HepG2 (cell line): ENCODE measurements around the gene DIS3L2. TPM values are rescaled to one million over a fixed set of nuclear protein-coding genes. Genes with fewer than 3 reads are reported as not detected.

ENCODE experiments used
- CBFB ChIP-seq: sonication (generic); formaldehyde crosslinking; IDR thresholded peaks from 2 replicates; pipeline ENCODE4 v1.4.0; 2020; ENCODE audit warnings: missing genetic modification reagents
- EHMT2 ChIP-seq: fragments of 200-600 bp; sonication (generic); IDR thresholded peaks from 2 replicates; pipeline ENCODE4 v1.7.0; 2017; ENCODE audit warnings: antibody characterized with exemption, low read depth, low read length, borderline replicate concordance
- FIP1L1 ChIP-seq: fragments of 200-400 bp; formaldehyde crosslinking; IDR thresholded peaks from 2 replicates; pipeline ENCODE4 v1.6.1; 2018; ENCODE audit warnings: low read depth, mild to moderate bottlenecking, low read length, moderate library complexity, borderline replicate concordance; ENCODE audit not compliant: insufficient read depth
- FOXM1 ChIP-seq: sonication (generic); formaldehyde crosslinking; IDR thresholded peaks from 2 replicates; pipeline ENCODE4 v1.5.0; 2020; ENCODE audit warnings: missing genetic modification reagents
- FOXO1 ChIP-seq: sonication (generic); formaldehyde crosslinking; IDR thresholded peaks from 2 replicates; pipeline ENCODE4 v1.4.0; 2020; ENCODE audit warnings: missing genetic modification reagents
- HDAC1 ChIP-seq: sonication (generic); formaldehyde crosslinking; IDR thresholded peaks from 2 replicates; pipeline ENCODE4 v1.5.1; 2020; ENCODE audit warnings: mild to moderate bottlenecking, missing genetic modification reagents
- HNRNPK ChIP-seq: fragments of 200-400 bp; formaldehyde crosslinking; IDR thresholded peaks from 2 replicates; pipeline ENCODE4 v1.6.1; 2018; ENCODE audit warnings: low read length, low read depth, moderate library complexity, mild to moderate bottlenecking; ENCODE audit not compliant: poor library complexity, severe bottlenecking
- KDM2A ChIP-seq: sonication (generic); formaldehyde crosslinking; IDR thresholded peaks from 2 replicates; pipeline ENCODE4 v1.4.0; 2020; ENCODE audit warnings: low read depth, missing genetic modification reagents, borderline replicate concordance
- KLF6 ChIP-seq: IDR thresholded peaks from 2 replicates; pipeline ENCODE4 v1.8.0; 2016; ENCODE audit warnings: missing biosample characterization, missing genetic modification reagents
- ONECUT2 ChIP-seq: sonication (generic); formaldehyde crosslinking; IDR thresholded peaks from 2 replicates; pipeline ENCODE4 v1.4.0; 2020; ENCODE audit warnings: missing genetic modification reagents
- TBX3 ChIP-seq: fragments of 450-650 bp; IDR thresholded peaks from 2 replicates; pipeline ENCODE4 v1.6.1; 2017; ENCODE audit warnings: antibody characterized with exemption, mild to moderate bottlenecking, inconsistent platforms, borderline replicate concordance
- ZNF572 ChIP-seq: sonication (generic); formaldehyde crosslinking; IDR thresholded peaks from 2 replicates; pipeline ENCODE4 v1.5.1; 2020; ENCODE audit warnings: mild to moderate bottlenecking, missing genetic modification reagents
- ZNF607 ChIP-seq: sonication (generic); formaldehyde crosslinking; IDR thresholded peaks from 2 replicates; pipeline ENCODE4 v1.5.1; 2020; ENCODE audit warnings: missing genetic modification reagents, mild to moderate bottlenecking, borderline replicate concordance
- ZNF790 ChIP-seq: sonication (generic); formaldehyde crosslinking; IDR thresholded peaks from 2 replicates; pipeline ENCODE4 v1.8.0; 2022; ENCODE audit warnings: missing genetic modification reagents, mild to moderate bottlenecking, borderline replicate concordance
- ZNF816 ChIP-seq: sonication (generic); formaldehyde crosslinking; IDR thresholded peaks from 2 replicates; pipeline ENCODE4 v1.8.0; 2022; ENCODE audit warnings: missing genetic modification reagents, mild to moderate bottlenecking, borderline replicate concordance
- ZNF83 ChIP-seq: sonication (generic); formaldehyde crosslinking; IDR thresholded peaks from 2 replicates; pipeline ENCODE4 v1.4.0; 2020; ENCODE audit warnings: missing genetic modification reagents, mild to moderate bottlenecking, borderline replicate concordance
- ZNF878 ChIP-seq: sonication (generic); formaldehyde crosslinking; IDR thresholded peaks from 2 replicates; pipeline ENCODE4 v1.8.1; 2023; ENCODE audit warnings: mild to moderate bottlenecking, missing genetic modification reagents, moderate library complexity
- polyA plus RNA-seq, 8 experiments: library from polyadenylated mRNA; depleted of rRNA in 3 of 8; stranded (reverse) in 7 of 8; unstranded in 1 of 8; fragments of >200 nt; fragmentation: Illumina TruSeq in 4 of 8; extraction: Trizol in 4 of 8; gene quantifications; 2 replicates each; pipeline versions ENCODE4 v1.2.1 to v1.2.3, GENCODE V29; 2011 to 2016; ENCODE audit warnings: low read depth in 4 of 8, missing spikeins in 1 of 8, mixed read lengths in 1 of 8; ENCODE audit not compliant: insufficient read depth in 1 of 8
- total RNA-seq, 5 experiments: library from RNA; depleted of rRNA; stranded (reverse); fragments of >200 nt; fragmentation: Illumina TruSeq; extraction: Trizol; gene quantifications; 2 replicates each; pipeline ENCODE4 v1.2.3, GENCODE V29; 2016; ENCODE audit warnings: low read depth in 1 of 5
- TF ChIP-seq, protein P1 (sequence below): sonication (generic); formaldehyde crosslinking; conservative IDR thresholded peaks from 2 replicates; pipeline ENCODE4 v1.4.0; 2020; ENCODE audit warnings: missing genetic modification reagents
- TF ChIP-seq, protein P2 (sequence below): sonication (generic); formaldehyde crosslinking; IDR thresholded peaks from 2 replicates; pipeline ENCODE4 v1.8.1; 2023; ENCODE audit warnings: mild to moderate bottlenecking, moderate library complexity, missing genetic modification reagents
- TF ChIP-seq, protein P3 (sequence below): sonication (generic); formaldehyde crosslinking; conservative IDR thresholded peaks from 2 replicates; pipeline ENCODE4 v1.8.0; 2022; ENCODE audit warnings: low read depth, missing genetic modification reagents
- TF ChIP-seq, protein P4 (sequence below): sonication (generic); formaldehyde crosslinking; IDR thresholded peaks from 2 replicates; pipeline ENCODE4 v1.4.0; 2020; ENCODE audit warnings: missing genetic modification reagents
- TF ChIP-seq, protein P5 (sequence below): IDR thresholded peaks from 2 replicates; pipeline ENCODE4 v1.6.1; 2018; ENCODE audit warnings: missing genetic modification reagents

DIS3L2 gene
- total and polyA plus RNA-seq, 2 of the 13 experiments (the other 11 are each of a cell fraction or from before 2014, with no cell fraction given): 7.0 to 23.9 TPM

DNA sequence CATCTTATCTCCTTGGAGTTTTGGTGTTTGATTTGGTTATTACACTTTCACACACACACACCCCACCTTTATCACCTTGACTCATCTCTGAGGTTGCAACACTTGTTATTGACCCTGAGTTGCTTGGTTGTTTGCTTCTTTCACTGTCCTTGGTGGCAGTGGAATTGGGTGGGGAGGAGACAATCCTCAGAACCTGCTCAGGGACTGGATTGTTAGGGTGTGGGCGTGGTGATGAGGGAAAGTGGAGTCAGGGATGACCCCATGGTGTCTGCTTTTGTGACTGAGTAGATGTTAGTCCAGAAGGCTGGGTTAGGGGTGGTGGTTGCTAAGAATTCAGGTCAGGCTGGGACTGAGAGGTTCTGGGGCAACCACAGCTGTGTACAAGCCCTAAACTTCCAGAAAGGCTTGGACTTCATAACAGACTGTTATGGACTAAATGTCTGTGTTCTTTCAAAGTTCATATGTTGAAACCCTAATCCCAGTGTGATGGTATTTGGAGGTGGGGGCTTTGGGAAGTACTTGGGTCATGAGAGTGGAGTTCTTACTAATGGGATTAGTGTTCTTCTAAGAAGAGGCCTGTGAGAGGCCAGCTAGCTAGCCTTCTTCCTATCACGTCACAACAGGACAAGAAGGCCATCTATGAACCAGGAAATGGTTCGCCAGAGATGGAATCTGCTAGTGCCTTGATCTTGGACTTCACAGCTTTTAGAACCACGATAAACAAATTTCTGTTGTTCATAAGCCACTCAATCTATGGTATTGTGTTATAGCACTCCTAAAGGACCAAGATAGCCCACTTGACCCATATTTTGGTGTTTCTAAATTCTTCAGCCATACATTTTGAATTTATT is 3.4 kb upstream of the DIS3L2 start (continued):
- TF ChIP-seq ZNF816 (CRISPR knock-in tag) (no peak), ZNF83 (no peak), FIP1L1 (no peak), ZNF607 (no peak), HDAC1 (CRISPR knock-in tag) (peak; percentile 80), KLF6 (CRISPR knock-in tag) (peak; percentile 48; the same call in 1 of the 2 replicates), ONECUT2 (peak; percentile 64), KDM2A (CRISPR knock-in tag) (no peak), FOXM1 (CRISPR knock-in tag) (no peak), TBX3 (peak; percentile 58; the same call in 1 of the 2 replicates), CBFB (CRISPR knock-in tag) (no peak), FOXO1 (peak; percentile 58; the same call in 1 of the 2 replicates), ZNF790 (CRISPR knock-in tag) (no peak), HNRNPK (no peak), ZNF572 (CRISPR knock-in tag) (no peak), ZNF878 (CRISPR knock-in tag) (no peak), EHMT2 (peak; percentile 72; the same call in 1 of the 2 replicates)
- TF ChIP-seq, protein P1, sequence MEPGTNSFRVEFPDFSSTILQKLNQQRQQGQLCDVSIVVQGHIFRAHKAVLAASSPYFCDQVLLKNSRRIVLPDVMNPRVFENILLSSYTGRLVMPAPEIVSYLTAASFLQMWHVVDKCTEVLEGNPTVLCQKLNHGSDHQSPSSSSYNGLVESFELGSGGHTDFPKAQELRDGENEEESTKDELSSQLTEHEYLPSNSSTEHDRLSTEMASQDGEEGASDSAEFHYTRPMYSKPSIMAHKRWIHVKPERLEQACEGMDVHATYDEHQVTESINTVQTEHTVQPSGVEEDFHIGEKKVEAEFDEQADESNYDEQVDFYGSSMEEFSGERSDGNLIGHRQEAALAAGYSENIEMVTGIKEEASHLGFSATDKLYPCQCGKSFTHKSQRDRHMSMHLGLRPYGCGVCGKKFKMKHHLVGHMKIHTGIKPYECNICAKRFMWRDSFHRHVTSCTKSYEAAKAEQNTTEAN (CRISPR knock-in tag): no peak
- TF ChIP-seq, protein P2, sequence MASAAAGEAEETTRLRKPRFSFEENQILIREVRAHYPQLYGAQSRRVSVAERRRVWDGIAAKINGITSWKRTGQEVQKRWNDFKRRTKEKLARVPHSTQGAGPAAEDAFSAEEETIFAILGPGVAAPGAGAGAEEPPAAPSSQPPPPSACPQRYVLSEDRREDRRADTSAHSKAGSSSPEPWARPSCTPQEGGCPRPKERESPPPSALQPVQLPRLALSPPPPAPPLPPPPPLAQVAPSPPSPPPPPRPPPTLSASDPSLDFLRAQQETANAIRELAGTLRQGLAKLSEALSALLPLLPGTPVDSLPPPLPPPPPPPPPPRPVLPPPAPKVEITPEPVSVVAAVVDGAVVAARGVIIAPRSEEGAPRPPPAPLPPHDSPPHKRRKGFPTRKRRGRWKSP (CRISPR knock-in tag): no peak
- TF ChIP-seq, protein P3, sequence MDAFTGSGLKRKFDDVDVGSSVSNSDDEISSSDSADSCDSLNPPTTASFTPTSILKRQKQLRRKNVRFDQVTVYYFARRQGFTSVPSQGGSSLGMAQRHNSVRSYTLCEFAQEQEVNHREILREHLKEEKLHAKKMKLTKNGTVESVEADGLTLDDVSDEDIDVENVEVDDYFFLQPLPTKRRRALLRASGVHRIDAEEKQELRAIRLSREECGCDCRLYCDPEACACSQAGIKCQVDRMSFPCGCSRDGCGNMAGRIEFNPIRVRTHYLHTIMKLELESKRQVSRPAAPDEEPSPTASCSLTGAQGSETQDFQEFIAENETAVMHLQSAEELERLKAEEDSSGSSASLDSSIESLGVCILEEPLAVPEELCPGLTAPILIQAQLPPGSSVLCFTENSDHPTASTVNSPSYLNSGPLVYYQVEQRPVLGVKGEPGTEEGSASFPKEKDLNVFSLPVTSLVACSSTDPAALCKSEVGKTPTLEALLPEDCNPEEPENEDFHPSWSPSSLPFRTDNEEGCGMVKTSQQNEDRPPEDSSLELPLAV (CRISPR knock-in tag): no peak
- TF ChIP-seq, protein P4, sequence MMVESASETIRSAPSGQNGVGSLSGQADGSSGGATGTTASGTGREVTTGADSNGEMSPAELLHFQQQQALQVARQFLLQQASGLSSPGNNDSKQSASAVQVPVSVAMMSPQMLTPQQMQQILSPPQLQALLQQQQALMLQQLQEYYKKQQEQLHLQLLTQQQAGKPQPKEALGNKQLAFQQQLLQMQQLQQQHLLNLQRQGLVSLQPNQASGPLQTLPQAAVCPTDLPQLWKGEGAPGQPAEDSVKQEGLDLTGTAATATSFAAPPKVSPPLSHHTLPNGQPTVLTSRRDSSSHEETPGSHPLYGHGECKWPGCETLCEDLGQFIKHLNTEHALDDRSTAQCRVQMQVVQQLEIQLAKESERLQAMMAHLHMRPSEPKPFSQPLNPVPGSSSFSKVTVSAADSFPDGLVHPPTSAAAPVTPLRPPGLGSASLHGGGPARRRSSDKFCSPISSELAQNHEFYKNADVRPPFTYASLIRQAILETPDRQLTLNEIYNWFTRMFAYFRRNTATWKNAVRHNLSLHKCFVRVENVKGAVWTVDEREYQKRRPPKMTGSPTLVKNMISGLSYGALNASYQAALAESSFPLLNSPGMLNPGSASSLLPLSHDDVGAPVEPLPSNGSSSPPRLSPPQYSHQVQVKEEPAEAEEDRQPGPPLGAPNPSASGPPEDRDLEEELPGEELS (CRISPR knock-in tag): peak; percentile 73
- TF ChIP-seq, protein P5, sequence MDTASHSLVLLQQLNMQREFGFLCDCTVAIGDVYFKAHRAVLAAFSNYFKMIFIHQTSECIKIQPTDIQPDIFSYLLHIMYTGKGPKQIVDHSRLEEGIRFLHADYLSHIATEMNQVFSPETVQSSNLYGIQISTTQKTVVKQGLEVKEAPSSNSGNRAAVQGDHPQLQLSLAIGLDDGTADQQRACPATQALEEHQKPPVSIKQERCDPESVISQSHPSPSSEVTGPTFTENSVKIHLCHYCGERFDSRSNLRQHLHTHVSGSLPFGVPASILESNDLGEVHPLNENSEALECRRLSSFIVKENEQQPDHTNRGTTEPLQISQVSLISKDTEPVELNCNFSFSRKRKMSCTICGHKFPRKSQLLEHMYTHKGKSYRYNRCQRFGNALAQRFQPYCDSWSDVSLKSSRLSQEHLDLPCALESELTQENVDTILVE (CRISPR knock-in tag): peak; percentile 51; the same call in 1 of the 2 replicates
